OCI-LY7 (cell line): Measurements from ENCODE around the gene LAYN. TPM values are rescaled to one million over a fixed set of nuclear protein-coding genes. Genes with fewer than 3 reads are reported as not detected.

ENCODE experiments used
- BruUV-seq: library from RNA; stranded (reverse); fragments of 400-500 nt; replicated peaks from 2 replicates; lab custom pipeline; 2021; lab: Mats Ljungman, UMichigan
- CTCF ChIA-PET: fragments of 300-600 bp; sonication (Branson Sonifier 250); formaldehyde crosslinking; loops from one replicate; lab custom pipeline; 2022; ENCODE audit warnings: antibody characterized with exemption; ENCODE audit not compliant: unreplicated experiment; lab: Charles Lee
- POLR2A ChIA-PET: fragments of 300-600 bp; sonication (Branson Sonifier 250); formaldehyde crosslinking; loops from one replicate; lab custom pipeline; 2022; ENCODE audit warnings: antibody characterized with exemption; lab: Charles Lee
- DNase-seq: peaks from one replicate; pipeline ENCODE4 v3.0.0-alpha.2; 2015; ENCODE audit warnings: low spot score
- H2AFZ ChIP-seq: fragments of 200-600 bp; sonication (generic), shearing (Covaris generic); 2 replicates; pipeline ENCODE4 v1.6.1; 2014; ENCODE audit warnings: mild to moderate bottlenecking, antibody characterized with exemption, low read length, moderate library complexity
- H3K27ac ChIP-seq: fragments of 200-600 bp; sonication (generic); 2 replicates; pipeline ENCODE4 v1.5.1; 2014; ENCODE audit warnings: mixed run types, low read depth, mild to moderate bottlenecking, moderate library complexity, low read length, inconsistent platforms; ENCODE audit not compliant: poor library complexity, severe bottlenecking
- H3K36me3 ChIP-seq: fragments of 200-600 bp; sonication (generic); 2 replicates; pipeline ENCODE4 v1.6.1; 2014; ENCODE audit warnings: mild to moderate bottlenecking, antibody characterized with exemption, low read length, moderate library complexity, mixed read lengths; ENCODE audit not compliant: insufficient read depth
- H3K4me1 ChIP-seq: fragments of 200-600 bp; sonication (generic); 2 replicates; pipeline ENCODE4 v1.5.1; 2014; ENCODE audit warnings: mild to moderate bottlenecking, low read length; ENCODE audit not compliant: insufficient read depth, poor library complexity, severe bottlenecking
- H3K4me2 ChIP-seq: fragments of 200-600 bp; sonication (generic); 2 replicates; pipeline ENCODE4 v1.6.1; 2014; ENCODE audit warnings: mild to moderate bottlenecking, low read length
- H3K4me3 ChIP-seq: fragments of 200-600 bp; sonication (generic); 2 replicates; pipeline ENCODE4 v1.5.1; 2014; ENCODE audit warnings: mild to moderate bottlenecking, low read depth, low read length; ENCODE audit not compliant: poor library complexity, severe bottlenecking
- H3K79me2 ChIP-seq: fragments of 200-600 bp; sonication (generic); 2 replicates; pipeline ENCODE4 v1.6.1; 2016; ENCODE audit warnings: low read depth, mild to moderate bottlenecking, low read length, moderate library complexity, mixed read lengths; ENCODE audit not compliant: insufficient read depth
- H3K9me2 ChIP-seq: fragments of 200-600 bp; sonication (generic); 2 replicates; pipeline ENCODE4 v1.6.1; 2016; ENCODE audit warnings: mild to moderate bottlenecking, low read length, mixed read lengths; ENCODE audit not compliant: insufficient read depth
- H3K9me3 ChIP-seq: fragments of 200-600 bp; sonication (generic); 2 replicates; pipeline ENCODE4 v1.6.1; 2014; ENCODE audit warnings: mild to moderate bottlenecking, mixed run types, low read length, mixed read lengths
- H4K20me1 ChIP-seq: fragments of 200-600 bp; sonication (generic); 2 replicates; pipeline ENCODE4 v1.6.1; 2014; ENCODE audit warnings: mild to moderate bottlenecking, antibody characterized with exemption, low read length, moderate library complexity, mixed read lengths; ENCODE audit not compliant: insufficient read depth
- EZH2phosphoT487 ChIP-seq: fragments of 200-600 bp; sonication (generic); IDR thresholded peaks from 2 replicates; pipeline ENCODE4 v1.6.1; 2018; ENCODE audit warnings: low read depth, borderline replicate concordance, mild to moderate bottlenecking, mixed run types, antibody characterized with exemption, low read length, moderate library complexity, mixed read lengths
- intact Hi-C: fragments of 100-400 bp; cut with micrococcal nuclease; formaldehyde crosslinking; loops from one replicate; pipeline ENCODE4 v1.10.0; 2022; ENCODE audit not compliant: unreplicated experiment
- total RNA-seq, 2 experiments: library from RNA; depleted of rRNA in 1 of 2; stranded (reverse); fragments of >200 nt in 1 of 2; shearing (Covaris generic) in 1 of 2; gene quantifications; 2 replicates each; pipeline ENCODE4 v1.2.3, GENCODE V29; 2014 to 2022
- TF ChIP-seq, protein P1 (sequence below): fragments of 200-600 bp; sonication (generic); conservative IDR thresholded peaks from 2 replicates; pipeline ENCODE4 v1.5.1; 2014; ENCODE audit warnings: mild to moderate bottlenecking, antibody characterized with exemption, low read length, moderate library complexity, mixed read lengths

The LAYN gene
- total RNA-seq, 2 experiments from 2014 or later: not detected

GRCh38 chr11:111559800-111560464 lies 19.4 kb downstream of the LAYN start:
- no TSS peak for BruUV-seq
- no peak overlapping the region for H3K4me3 ChIP-seq
- intact Hi-C loops: loop anchor here (10.0 kb wide), 1 partner anchor 105 kb away; no protein-coding TSS in a partner anchor
- H3K4me1 ChIP-seq: no peaks in the 10 kb centered on the region
- CTCF ChIA-PET: no interaction called here
- no peaks in the 10 kb centered on the region for H3K36me3 ChIP-seq
- H3K27ac ChIP-seq: no peak overlapping the region
- H4K20me1 ChIP-seq: no peaks in the 10 kb centered on the region
- H3K9me3 ChIP-seq: peaks cover 16% of the 10 kb centered on the region
- no peaks in the 10 kb centered on the region for H3K9me2 ChIP-seq
- H2AFZ ChIP-seq: no peak overlapping the region
- no peak overlapping the region for H3K4me2 ChIP-seq
- no peak for TF ChIP-seq EZH2phosphoT487
- TF ChIP-seq, protein P1, sequence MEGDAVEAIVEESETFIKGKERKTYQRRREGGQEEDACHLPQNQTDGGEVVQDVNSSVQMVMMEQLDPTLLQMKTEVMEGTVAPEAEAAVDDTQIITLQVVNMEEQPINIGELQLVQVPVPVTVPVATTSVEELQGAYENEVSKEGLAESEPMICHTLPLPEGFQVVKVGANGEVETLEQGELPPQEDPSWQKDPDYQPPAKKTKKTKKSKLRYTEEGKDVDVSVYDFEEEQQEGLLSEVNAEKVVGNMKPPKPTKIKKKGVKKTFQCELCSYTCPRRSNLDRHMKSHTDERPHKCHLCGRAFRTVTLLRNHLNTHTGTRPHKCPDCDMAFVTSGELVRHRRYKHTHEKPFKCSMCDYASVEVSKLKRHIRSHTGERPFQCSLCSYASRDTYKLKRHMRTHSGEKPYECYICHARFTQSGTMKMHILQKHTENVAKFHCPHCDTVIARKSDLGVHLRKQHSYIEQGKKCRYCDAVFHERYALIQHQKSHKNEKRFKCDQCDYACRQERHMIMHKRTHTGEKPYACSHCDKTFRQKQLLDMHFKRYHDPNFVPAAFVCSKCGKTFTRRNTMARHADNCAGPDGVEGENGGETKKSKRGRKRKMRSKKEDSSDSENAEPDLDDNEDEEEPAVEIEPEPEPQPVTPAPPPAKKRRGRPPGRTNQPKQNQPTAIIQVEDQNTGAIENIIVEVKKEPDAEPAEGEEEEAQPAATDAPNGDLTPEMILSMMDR: no peak
- DNase-seq: no peak
- H3K79me2 ChIP-seq: no peaks in the 10 kb centered on the region
- POLR2A ChIA-PET: interaction anchor here (2.8 kb wide), 1 partner anchor 10 kb away, joined by 10 read pairs; no protein-coding TSS in a partner anchor

GRCh38 chr11:111560800-111561199 lies 20.3 kb downstream of the LAYN start:
- CTCF ChIA-PET: no interaction called here
- no peaks in the 10 kb centered on the region for H3K9me2 ChIP-seq
- no peak overlapping the region for H2AFZ ChIP-seq
- intact Hi-C loops: no loop called here
- no peak overlapping the region for H3K27ac ChIP-seq
- no peaks in the 10 kb centered on the region for H3K79me2 ChIP-seq
- POLR2A ChIA-PET: interaction anchor here (1.2 to 2.8 kb wide), 3 partner anchors 9 to 36 kb away, joined by 4 to 10 read pairs (median 4); no protein-coding TSS in a partner anchor
- no peak for DNase-seq
- no peak overlapping the region for H3K4me2 ChIP-seq
- no peaks in the 10 kb centered on the region for H3K36me3 ChIP-seq
- no peak overlapping the region for H3K4me3 ChIP-seq
- H4K20me1 ChIP-seq: no peaks in the 10 kb centered on the region
- no peaks in the 10 kb centered on the region for H3K4me1 ChIP-seq
- TF ChIP-seq EZH2phosphoT487: no peak
- TF ChIP-seq, protein P1: no peak
- BruUV-seq: no TSS peak
- H3K9me3 ChIP-seq: peaks cover 13% of the 10 kb centered on the region

GRCh38 chr11:111561306-111561705 lies 20.8 kb downstream of the LAYN start:
- POLR2A ChIA-PET: interaction anchor here (1.1 to 2.8 kb wide), 5 partner anchors 9 to 38 kb away, joined by 3 to 10 read pairs (median 4); no protein-coding TSS in a partner anchor
- CTCF ChIA-PET: no interaction called here
- no peaks in the 10 kb centered on the region for H3K9me2 ChIP-seq
- H3K79me2 ChIP-seq: no peaks in the 10 kb centered on the region
- intact Hi-C loops: no loop called here
- BruUV-seq: no TSS peak
- H3K4me3 ChIP-seq: no peak overlapping the region
- H4K20me1 ChIP-seq: no peaks in the 10 kb centered on the region
- H3K9me3 ChIP-seq: peaks cover 8% of the 10 kb centered on the region
- no peak overlapping the region; the same call in 1 of the 2 replicates for H2AFZ ChIP-seq
- no peaks in the 10 kb centered on the region for H3K4me1 ChIP-seq
- no peak overlapping the region for H3K4me2 ChIP-seq
- H3K27ac ChIP-seq: no peak overlapping the region
- TF ChIP-seq EZH2phosphoT487: no peak
- TF ChIP-seq, protein P1: no peak
- no peaks in the 10 kb centered on the region for H3K36me3 ChIP-seq
- no peak for DNase-seq
